Measurements from ENCODE around the gene POC5.

Gene POC5

GRCh38 chr5:75660678-75661465 lies 56.4 kb downstream of the POC5 start:
- WGBS = 94% methylated on average over 14 of the region's 16 CpGs
- H3K9me3 ChIP-seq (ENCODE audit: control insufficient read depth, low read length) = no peaks in the 10 kb centered on the region
- H2BK5ac ChIP-seq (ENCODE audit: low read depth, low read length, poor library complexity, severe bottlenecking) = no peak overlapping the region
- no peak overlapping the region for H3K4ac ChIP-seq (ENCODE audit: low read depth in 1 of 2, low read length in 2 of 2)
- H3K18ac ChIP-seq (ENCODE audit: low read depth in 1 of 2, low read length in 2 of 2) = no peak overlapping the region
- no peaks in the 10 kb centered on the region for H3K4me1 ChIP-seq (ENCODE audit: control insufficient read depth, insufficient read depth, low read depth, low read length)
- no peak for DNase-seq
- no peaks in the 10 kb centered on the region for H3K79me1 ChIP-seq (replicated peaks; ENCODE audit: low read length, poor library complexity, severe bottlenecking)
- peak overlapping the region in 1 of 2 experiments; percentile 18 for H2BK12ac ChIP-seq (ENCODE audit: low read length in 2 of 2)
- no peaks in the 10 kb centered on the region for H3K27me3 ChIP-seq (ENCODE audit: control insufficient read depth in 1 of 2, insufficient read depth in 1 of 2, low read length in 2 of 2)
- no peak overlapping the region for H2BK15ac ChIP-seq (ENCODE audit: low read depth, poor library complexity, severe bottlenecking)
- no peak overlapping the region for H3K9ac ChIP-seq (ENCODE audit: low read length)
- no peak overlapping the region for H3K23ac ChIP-seq (ENCODE audit: low read length in 2 of 2)
- H3K14ac ChIP-seq (ENCODE audit: low read length in 2 of 2) = no peak overlapping the region
- H4K91ac ChIP-seq (ENCODE audit: low read length) = peak overlapping the region; percentile 10
- H3K36me3 ChIP-seq (ENCODE audit: control insufficient read depth in 1 of 2, insufficient read depth in 2 of 2, low read depth in 1 of 2, low read length in 2 of 2) = no peaks in the 10 kb centered on the region
- no peak overlapping the region for H3K27ac ChIP-seq (ENCODE audit: low read length, poor library complexity, severe bottlenecking)
- no peak overlapping the region for H2BK120ac ChIP-seq (ENCODE audit: low read depth, low read length)
- H2AK5ac ChIP-seq (ENCODE audit: low read length, severe bottlenecking) = no peak overlapping the region
- no peak overlapping the region for H3K4me3 ChIP-seq (ENCODE audit: insufficient read depth in 1 of 2, low read depth in 1 of 2, low read length in 2 of 2)
- no peak overlapping the region for H2AFZ ChIP-seq (ENCODE audit: low read depth, low read length)
- H4K8ac ChIP-seq (ENCODE audit: low read length) = no peak overlapping the region
- H3K4me2 ChIP-seq (ENCODE audit: low read length, poor library complexity, severe bottlenecking) = no peak overlapping the region

DNA sequence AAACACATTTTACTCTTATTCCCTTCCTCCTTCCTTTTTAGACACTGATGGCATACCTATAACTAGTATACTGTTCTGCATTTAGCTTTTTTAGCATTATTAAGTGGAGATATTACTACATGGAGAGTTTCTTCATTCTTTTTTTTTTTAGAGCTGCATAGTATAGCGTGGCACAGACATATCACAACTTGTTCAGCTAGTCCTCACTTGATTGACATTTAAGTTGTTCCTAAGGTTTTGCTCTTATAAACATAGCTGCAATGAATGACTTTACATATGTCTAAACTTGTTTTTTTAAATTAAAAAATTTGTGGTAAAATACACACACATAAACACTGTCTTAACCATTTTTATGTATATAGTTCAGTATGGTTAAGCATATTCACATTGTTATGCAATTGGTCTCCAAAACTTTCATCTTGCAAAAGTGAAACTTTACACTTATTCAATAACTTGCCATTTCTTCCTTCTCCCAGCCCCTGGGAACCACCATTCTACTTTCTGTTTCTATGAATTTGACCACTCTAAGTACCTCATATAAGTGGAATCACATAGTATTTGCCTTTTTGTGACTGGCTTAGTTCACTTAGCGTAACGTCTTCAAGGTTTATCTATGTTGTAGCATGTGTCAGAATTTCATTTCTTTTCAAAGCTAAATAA lies 57.3 kb downstream of the POC5 start:
- Histone ChIP-seq H3K9me3 (ENCODE audit: control insufficient read depth, low read length) (no peaks in the 10 kb centered on the region), H2BK120ac (ENCODE audit: low read depth, low read length) (no peak overlapping the region), H4K8ac (ENCODE audit: low read length) (no peak overlapping the region), H4K91ac (ENCODE audit: low read length) (no peak overlapping the region), H3K14ac (ENCODE audit: low read length in 2 of 2) (no peak overlapping the region), H3K4me1 (ENCODE audit: control insufficient read depth, insufficient read depth, low read depth, low read length) (no peaks in the 10 kb centered on the region), H2BK5ac (ENCODE audit: low read depth, low read length, poor library complexity, severe bottlenecking) (no peak overlapping the region), H2BK15ac (ENCODE audit: low read depth, poor library complexity, severe bottlenecking) (no peak overlapping the region), H3K79me1 (replicated peaks; ENCODE audit: low read length, poor library complexity, severe bottlenecking) (no peaks in the 10 kb centered on the region), H2AK5ac (ENCODE audit: low read length, severe bottlenecking) (no peak overlapping the region), H2BK12ac (ENCODE audit: low read length in 2 of 2) (no peak overlapping the region), H3K4ac (ENCODE audit: low read depth in 1 of 2, low read length in 2 of 2) (no peak overlapping the region), H3K27ac (ENCODE audit: low read length, poor library complexity, severe bottlenecking) (no peak overlapping the region), H2AFZ (ENCODE audit: low read depth, low read length) (no peak overlapping the region), H3K36me3 (ENCODE audit: control insufficient read depth in 1 of 2, insufficient read depth in 2 of 2, low read depth in 1 of 2, low read length in 2 of 2) (no peaks in the 10 kb centered on the region), H3K4me3 (ENCODE audit: insufficient read depth in 1 of 2, low read depth in 1 of 2, low read length in 2 of 2) (no peak overlapping the region), H3K23ac (ENCODE audit: low read length in 2 of 2) (no peak overlapping the region), H3K18ac (ENCODE audit: low read depth in 1 of 2, low read length in 2 of 2) (no peak overlapping the region), H3K4me2 (ENCODE audit: low read length, poor library complexity, severe bottlenecking) (no peak overlapping the region), H3K9ac (ENCODE audit: low read length) (no peak overlapping the region), H3K27me3 (ENCODE audit: control insufficient read depth in 1 of 2, insufficient read depth in 1 of 2, low read length in 2 of 2) (no peaks in the 10 kb centered on the region)
- no peak for DNase-seq
- 100% methylated on average over 2 of the region's 3 CpGs for WGBS

- H3K4me1 ChIP-seq (ENCODE audit: control insufficient read depth, insufficient read depth, low read depth, low read length) = no peaks in the 10 kb centered on the region
- H2BK12ac ChIP-seq (ENCODE audit: low read length in 2 of 2) = no peak overlapping the region
- no peak overlapping the region for H4K8ac ChIP-seq (ENCODE audit: low read length)
- WGBS = 72% methylated on average over 9 of the region's 9 CpGs
- H2AK5ac ChIP-seq (ENCODE audit: low read length, severe bottlenecking) = no peak overlapping the region
- H2BK15ac ChIP-seq (ENCODE audit: low read depth, poor library complexity, severe bottlenecking) = no peak overlapping the region
- H3K27ac ChIP-seq (ENCODE audit: low read length, poor library complexity, severe bottlenecking) = no peak overlapping the region
- peak overlapping the region in 1 of 2 experiments; percentile 92 for H3K4me3 ChIP-seq (ENCODE audit: insufficient read depth in 1 of 2, low read depth in 1 of 2, low read length in 2 of 2)
- peak overlapping the region; percentile 91 for H3K9ac ChIP-seq (ENCODE audit: low read length)
- H3K14ac ChIP-seq (ENCODE audit: low read length in 2 of 2) = peak overlapping the region in 1 of 2 experiments; percentile 58
- H3K9me3 ChIP-seq (ENCODE audit: control insufficient read depth, low read length) = no peaks in the 10 kb centered on the region
- no peaks in the 10 kb centered on the region for H3K27me3 ChIP-seq (ENCODE audit: control insufficient read depth in 1 of 2, insufficient read depth in 1 of 2, low read length in 2 of 2)
- no peak overlapping the region for H2BK120ac ChIP-seq (ENCODE audit: low read depth, low read length)
- H2BK5ac ChIP-seq (ENCODE audit: low read depth, low read length, poor library complexity, severe bottlenecking) = no peak overlapping the region
- H3K79me1 ChIP-seq (replicated peaks; ENCODE audit: low read length, poor library complexity, severe bottlenecking) = no peaks in the 10 kb centered on the region
- no peak overlapping the region for H3K4ac ChIP-seq (ENCODE audit: low read depth in 1 of 2, low read length in 2 of 2)
- H3K23ac ChIP-seq (ENCODE audit: low read length in 2 of 2) = no peak overlapping the region
- H3K18ac ChIP-seq (ENCODE audit: low read depth in 1 of 2, low read length in 2 of 2) = no peak overlapping the region
- H3K4me2 ChIP-seq (ENCODE audit: low read length, poor library complexity, severe bottlenecking) = no peak overlapping the region
- H4K91ac ChIP-seq (ENCODE audit: low read length) = no peak overlapping the region
- no peaks in the 10 kb centered on the region for H3K36me3 ChIP-seq (ENCODE audit: control insufficient read depth in 1 of 2, insufficient read depth in 2 of 2, low read depth in 1 of 2, low read length in 2 of 2)
- no peak for DNase-seq
- no peak overlapping the region for H2AFZ ChIP-seq (ENCODE audit: low read depth, low read length)
Measured at GRCh38 chr5:75656311-75657003, 60.8 kb downstream of the POC5 start.

GRCh38 chr5:75654693-75655295 lies 62.4 kb downstream of the POC5 start:
- WGBS = 84% methylated on average over 19 of the region's 19 CpGs
- H3K27ac ChIP-seq (ENCODE audit: low read length, poor library complexity, severe bottlenecking) = no peak overlapping the region
- no peak overlapping the region for H2AFZ ChIP-seq (ENCODE audit: low read depth, low read length)
- H4K91ac ChIP-seq (ENCODE audit: low read length) = no peak overlapping the region
- no peak overlapping the region for H2AK5ac ChIP-seq (ENCODE audit: low read length, severe bottlenecking)
- H3K79me1 ChIP-seq (replicated peaks; ENCODE audit: low read length, poor library complexity, severe bottlenecking) = no peaks in the 10 kb centered on the region
- H3K14ac ChIP-seq (ENCODE audit: low read length in 2 of 2) = no peak overlapping the region
- no peak overlapping the region for H2BK5ac ChIP-seq (ENCODE audit: low read depth, low read length, poor library complexity, severe bottlenecking)
- H3K4me3 ChIP-seq (ENCODE audit: insufficient read depth in 1 of 2, low read depth in 1 of 2, low read length in 2 of 2) = no peak overlapping the region
- H3K4me1 ChIP-seq (ENCODE audit: control insufficient read depth, insufficient read depth, low read depth, low read length) = no peaks in the 10 kb centered on the region
- no peaks in the 10 kb centered on the region for H3K27me3 ChIP-seq (ENCODE audit: control insufficient read depth in 1 of 2, insufficient read depth in 1 of 2, low read length in 2 of 2)
- H3K18ac ChIP-seq (ENCODE audit: low read depth in 1 of 2, low read length in 2 of 2) = no peak overlapping the region
- H4K8ac ChIP-seq (ENCODE audit: low read length) = no peak overlapping the region
- no peak overlapping the region for H2BK120ac ChIP-seq (ENCODE audit: low read depth, low read length)
- no peak overlapping the region for H3K4ac ChIP-seq (ENCODE audit: low read depth in 1 of 2, low read length in 2 of 2)
- H3K23ac ChIP-seq (ENCODE audit: low read length in 2 of 2) = no peak overlapping the region
- H3K4me2 ChIP-seq (ENCODE audit: low read length, poor library complexity, severe bottlenecking) = no peak overlapping the region
- no peak overlapping the region for H2BK15ac ChIP-seq (ENCODE audit: low read depth, poor library complexity, severe bottlenecking)
- no peaks in the 10 kb centered on the region for H3K36me3 ChIP-seq (ENCODE audit: control insufficient read depth in 1 of 2, insufficient read depth in 2 of 2, low read depth in 1 of 2, low read length in 2 of 2)
- H3K9ac ChIP-seq (ENCODE audit: low read length) = no peak overlapping the region
- DNase-seq = no peak
- no peak overlapping the region for H2BK12ac ChIP-seq (ENCODE audit: low read length in 2 of 2)
- H3K9me3 ChIP-seq (ENCODE audit: control insufficient read depth, low read length) = no peaks in the 10 kb centered on the region

Measured in mesenchymal stem cell (in vitro differentiated cells and primary cell).